NCI-H446 treated with DMSO at 0.1 percent for 48 hours (cell line): ENCODE results near the gene SCGB3A1.

Experiments used
- DNase-seq: peaks from one replicate; lab custom pipeline; 2025; lab: John Stamatoyannopoulos, UW

Gene SCGB3A1, protein sequence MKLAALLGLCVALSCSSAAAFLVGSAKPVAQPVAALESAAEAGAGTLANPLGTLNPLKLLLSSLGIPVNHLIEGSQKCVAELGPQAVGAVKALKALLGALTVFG

DNA sequence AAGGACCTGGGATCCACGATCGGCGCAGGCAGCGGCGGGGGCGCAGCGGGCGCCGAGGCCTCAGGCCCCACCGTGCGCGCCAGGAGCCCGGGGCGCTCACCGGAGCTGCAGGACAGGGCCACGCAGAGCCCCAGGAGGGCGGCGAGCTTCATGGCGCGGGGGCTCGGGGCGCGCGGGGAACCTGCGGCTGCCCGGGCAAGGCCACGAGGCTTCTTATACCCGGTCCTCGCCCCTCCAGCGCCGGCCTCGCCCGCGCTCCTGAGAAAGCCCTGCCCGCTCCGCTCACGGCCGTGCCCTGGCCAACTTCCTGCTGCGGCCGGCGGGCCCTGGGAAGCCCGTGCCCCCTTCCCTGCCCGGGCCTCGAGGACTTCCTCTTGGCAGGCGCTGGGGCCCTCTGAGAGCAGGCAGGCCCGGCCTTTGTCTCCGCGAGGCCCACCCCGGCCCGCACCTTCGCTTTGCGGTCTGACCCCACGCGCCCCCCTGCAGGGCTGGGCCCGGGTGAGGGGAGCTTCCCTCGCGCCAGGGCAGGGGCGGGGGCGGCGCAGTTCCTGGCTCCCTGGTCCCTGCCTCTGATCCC, at the start of gene SCGB3A1:
TSS of gene SCGB3A1 (minus strand) at position 189 of the 577 bp plus-strand sequence. CDS start at position 152, 37 bp downstream.
- no peak for DNase-seq

DNA sequence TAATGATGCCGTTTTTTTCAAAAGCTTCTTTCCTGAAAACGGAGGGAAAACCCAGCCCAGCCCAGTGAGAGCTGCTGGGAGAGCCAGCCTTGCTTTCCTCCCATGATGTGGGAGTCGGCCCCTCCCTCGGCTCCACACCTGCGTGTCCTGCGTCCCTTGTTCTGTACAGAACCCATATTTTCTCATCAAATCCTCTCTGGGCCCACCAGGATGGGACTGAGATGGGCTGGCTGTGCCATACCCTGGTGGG, 49.2 kb upstream of the SCGB3A1 start:
- DNase-seq: no peak

DNA sequence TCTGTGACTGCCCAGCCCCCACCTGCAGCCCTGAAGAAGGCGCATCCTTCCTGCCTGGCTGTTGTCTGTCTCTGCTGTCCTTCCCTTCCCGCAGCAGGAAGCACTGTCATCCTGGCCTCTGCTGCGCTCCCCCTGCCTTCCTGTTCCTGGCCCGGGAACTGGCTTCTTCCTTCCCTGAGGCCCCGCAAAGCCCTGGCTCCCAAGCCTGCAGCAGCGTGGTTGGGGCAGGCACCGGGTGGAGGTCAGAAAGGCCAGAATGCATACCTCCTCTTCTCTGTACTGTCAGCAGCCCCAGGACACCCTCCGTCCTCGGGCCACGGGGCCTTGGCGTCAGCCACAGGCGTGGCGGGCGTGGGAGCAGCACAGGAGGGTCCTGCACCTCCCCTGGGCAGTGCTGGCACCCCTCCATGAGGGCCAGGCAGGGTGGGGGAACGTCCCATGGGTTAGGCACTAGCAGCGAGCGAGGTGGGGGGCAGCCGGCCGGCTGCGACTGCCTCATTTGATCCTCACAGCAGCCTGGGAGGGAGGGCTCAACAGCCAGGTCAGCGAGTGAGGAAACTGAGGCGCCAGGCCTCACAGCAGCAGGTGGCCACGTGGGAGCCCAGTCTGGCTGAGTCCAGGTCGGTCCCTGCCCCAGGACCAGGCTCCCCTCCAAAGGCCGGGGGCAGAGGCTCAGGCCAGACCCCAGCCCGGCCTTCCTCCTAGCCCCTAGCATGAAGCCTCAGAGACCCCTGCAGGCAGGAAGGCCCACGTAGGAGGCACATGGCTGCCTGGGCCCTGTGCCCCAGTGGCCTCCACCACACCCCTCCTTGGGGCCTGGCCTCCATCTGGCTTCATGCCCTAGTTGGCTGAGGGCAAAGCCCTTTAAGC, 48.7 kb upstream of the SCGB3A1 start:
- DNase-seq: no peak

DNA sequence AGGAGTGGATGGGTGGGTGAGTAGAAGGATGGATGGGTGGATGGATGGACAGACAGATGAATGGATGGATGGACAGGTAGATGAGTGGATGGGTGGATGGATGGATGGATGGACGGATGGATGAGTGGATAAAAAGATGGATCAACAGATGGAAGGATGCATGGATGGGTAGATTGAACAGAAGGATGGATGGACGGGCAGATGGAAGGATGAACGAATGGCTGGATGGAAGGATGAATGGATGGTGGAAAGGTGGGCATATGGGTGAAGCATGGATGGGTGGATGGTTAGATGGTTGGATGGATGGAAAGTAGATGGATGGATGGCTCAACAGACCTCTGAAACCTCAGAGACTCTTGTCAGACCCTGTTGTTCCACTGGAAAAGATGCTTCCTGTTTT, 48.0 kb upstream of the SCGB3A1 start:
- DNase-seq: no peak

DNA sequence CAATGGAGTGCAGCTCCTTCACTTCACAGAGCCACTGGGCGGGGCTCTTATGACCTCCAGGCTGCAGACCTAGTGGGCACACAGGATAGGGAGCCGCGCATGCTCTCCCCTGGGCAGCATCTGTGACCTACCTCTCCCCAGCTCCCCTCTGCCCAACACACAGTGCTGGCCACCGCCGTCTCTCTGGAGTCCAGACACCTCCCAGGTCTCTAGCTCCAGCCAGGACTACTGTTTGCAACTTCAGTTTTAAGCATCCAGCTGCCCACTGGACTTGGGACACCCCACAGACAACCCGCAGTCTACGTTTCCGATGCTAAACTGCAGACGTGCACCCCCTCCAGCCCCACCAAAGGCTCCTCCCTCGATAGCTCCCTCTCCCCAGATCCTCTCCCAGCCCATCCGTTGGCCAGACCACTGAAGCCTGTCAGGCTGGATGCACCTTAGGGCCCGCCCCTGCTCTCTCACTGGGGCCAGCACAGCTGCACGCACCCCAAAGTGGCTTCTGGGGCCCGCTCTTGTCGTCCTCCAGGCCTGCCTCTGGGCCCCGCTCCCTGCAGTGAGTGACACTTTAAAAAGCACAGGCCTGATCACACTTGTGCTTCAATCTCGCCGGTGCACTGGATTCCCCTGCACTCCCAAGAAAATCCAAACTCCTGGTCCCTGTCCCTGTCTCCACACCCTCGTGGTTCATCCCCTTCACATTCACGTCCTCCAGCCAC, 46.8 kb upstream of the SCGB3A1 start:
- DNase-seq: no peak

DNA sequence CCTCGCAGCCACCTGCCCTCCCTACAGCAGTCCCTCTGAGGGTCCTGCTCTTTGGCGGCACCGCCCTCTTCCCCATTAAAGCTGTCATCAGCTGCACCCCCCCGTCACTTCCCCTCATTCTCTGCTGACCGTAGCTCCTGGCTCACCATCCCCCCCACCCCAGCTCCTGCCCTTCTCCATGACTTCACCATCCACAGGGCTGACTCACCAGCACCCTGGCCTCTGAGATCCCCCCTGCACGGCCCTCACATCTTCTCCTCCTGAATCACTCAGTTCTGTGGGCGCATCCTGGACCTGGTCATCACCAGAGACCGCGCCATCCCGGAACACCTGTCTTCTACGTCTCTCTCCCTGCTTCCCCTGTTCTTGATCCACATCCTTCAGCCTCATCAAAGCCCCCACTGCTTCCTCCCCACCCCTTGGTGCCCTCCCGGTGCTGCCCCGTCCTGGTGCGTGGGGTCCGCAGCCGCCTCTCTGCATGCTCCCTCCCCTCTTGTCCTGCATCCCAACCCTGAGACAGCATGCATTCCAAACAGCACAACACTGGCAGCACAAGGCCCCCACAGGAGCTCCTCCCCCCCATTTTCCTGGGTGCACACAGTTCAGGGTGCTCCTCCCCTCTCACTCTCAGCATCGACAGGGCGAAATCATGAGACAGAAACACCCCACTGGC, 45.2 kb upstream of the SCGB3A1 start:
- DNase-seq: no peak

DNA sequence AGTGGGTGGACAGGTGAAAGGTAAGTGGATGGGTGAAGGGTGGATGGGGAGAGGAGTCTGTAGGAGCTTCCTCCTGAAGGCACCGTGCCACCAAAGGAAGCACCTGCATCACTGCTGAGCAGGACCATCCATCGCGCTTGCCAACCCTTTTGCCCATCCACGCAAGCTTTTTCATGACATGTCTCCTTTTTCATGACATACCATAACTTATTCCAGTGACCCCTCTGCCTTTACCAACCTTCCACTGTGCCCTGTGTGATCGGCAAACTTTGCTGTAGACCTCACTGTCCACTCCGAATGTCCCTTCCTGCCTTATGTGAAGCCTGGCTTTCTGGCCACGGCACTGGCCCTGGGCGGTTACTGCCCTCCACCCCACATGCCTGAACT, 44.7 kb upstream of the SCGB3A1 start:
- DNase-seq: no peak

DNA sequence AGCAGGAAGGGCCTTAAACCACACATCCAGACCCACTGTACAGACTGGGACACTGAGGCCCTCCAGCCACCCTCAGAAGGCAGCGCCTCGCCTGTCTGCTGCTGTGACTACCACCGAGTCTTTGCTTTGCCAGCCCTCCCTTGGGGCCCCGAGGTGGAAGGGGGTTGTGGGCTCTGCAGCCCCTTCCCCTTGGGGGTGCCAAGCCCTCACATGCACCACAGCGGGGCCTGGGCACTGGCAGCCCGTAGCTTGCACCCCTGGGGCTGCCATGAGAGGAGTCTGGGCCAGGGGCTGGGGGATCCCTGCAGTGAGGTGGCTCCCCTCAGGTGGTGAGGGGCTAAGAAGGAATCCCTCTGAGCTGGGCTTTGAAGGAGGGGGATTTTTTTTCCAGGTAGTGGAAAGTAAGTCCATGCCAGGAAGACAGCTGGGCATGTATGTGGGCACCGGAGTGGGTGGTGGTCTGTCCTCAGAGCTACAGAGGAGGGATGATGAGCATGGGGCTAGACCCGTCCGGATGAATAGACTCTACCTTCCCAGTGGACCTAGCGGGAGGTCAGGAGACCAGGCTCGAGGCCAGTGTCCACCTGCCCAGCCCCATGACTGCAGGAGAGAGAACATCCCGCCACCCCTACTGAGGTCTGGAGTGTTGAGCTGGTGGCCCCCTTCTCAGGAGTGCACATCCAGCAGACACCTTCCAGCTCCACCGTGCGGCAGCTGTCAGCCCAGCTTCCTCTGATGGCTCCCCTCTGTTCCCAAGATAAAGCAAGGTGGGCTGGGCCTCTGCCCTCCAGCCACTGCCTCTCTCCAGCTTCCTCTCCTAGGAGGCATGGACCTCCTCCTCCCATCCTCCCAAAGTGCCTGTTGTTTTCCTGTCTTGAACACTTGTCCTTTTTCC, 42.2 kb upstream of the SCGB3A1 start:
- no peak for DNase-seq

DNA sequence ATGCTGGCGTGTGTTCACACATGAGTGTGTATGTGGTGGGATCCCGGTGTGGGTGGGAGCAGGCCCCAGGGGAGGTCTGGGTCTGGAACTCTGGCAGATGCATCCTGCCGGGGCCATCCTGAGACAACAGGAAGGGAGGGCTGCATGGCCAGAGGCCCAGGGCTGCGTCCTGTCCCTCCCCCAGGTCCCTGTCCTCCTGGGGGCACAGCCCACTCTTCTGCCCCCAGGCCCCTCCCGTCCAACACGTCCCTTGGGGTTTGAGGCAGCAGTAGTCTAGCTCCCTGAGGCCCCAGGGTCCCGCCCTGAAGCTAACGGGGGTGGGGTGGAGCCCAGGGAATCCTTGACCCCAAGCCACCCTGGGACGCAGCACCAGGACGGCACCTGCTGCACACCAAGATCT, 41.5 kb upstream of the SCGB3A1 start:
- DNase-seq: no peak

DNA sequence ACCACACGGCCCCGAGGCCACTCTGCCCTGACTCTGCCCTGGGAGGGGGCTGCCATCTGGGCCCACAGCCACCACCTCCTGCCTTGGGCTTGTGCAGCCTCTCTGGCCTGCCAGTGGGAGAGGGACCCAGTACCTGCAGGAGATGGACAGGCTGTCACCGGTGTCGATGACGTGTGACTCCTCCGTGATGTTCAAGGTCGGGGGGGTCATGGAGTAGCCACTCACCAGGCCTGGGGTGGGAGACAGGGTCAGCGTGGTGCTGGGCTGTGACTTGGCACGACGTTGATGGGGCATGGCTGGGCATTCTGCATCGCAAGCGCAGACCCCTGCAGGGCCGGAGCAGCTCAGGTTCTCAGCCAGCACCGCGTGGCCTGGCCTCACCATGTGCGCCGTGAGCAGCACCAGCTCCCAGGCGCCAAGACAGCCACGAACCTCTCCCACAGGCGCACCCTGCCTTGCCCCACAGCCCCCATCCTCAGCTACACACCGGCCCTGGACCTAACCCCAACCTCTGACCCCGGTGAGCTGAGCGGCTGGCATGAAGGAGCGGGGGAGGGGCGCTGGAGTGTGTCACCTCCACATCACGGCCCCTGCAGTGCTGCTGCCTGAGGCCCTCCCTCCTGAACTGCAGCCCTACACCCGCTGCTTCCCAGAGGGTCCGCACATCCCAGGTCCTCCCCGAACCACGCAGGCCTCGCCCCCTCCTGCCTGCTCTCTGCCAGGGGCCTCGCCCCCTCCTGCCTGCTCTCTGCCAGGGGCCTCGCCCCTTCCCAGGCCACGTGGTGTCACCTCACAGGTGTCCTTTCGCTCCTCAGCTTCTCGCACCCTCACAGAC, 40.5 kb upstream of the SCGB3A1 start:
- peak; percentile 67 for DNase-seq

DNA sequence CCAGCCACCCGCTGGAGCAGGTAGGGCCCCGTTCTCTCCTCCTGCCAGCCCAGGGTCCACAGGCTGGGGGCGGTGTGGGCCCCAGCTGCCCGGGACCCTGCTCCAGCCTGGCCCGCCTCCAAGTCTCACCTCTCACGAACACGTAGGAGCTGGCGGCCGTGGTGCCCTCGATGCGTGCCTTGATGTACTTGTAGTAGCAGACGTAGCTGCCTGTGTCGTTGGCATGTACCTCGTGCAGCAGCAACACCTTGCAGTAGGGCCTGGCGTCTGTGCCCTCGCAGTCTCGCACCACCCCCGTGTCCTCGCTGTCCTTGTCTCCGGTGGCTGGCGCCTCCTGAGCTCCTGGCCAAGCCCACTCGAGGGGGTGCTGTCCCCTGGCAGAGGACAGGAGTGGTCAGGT, 39.1 kb upstream of the SCGB3A1 start:
- DNase-seq: no peak

DNA sequence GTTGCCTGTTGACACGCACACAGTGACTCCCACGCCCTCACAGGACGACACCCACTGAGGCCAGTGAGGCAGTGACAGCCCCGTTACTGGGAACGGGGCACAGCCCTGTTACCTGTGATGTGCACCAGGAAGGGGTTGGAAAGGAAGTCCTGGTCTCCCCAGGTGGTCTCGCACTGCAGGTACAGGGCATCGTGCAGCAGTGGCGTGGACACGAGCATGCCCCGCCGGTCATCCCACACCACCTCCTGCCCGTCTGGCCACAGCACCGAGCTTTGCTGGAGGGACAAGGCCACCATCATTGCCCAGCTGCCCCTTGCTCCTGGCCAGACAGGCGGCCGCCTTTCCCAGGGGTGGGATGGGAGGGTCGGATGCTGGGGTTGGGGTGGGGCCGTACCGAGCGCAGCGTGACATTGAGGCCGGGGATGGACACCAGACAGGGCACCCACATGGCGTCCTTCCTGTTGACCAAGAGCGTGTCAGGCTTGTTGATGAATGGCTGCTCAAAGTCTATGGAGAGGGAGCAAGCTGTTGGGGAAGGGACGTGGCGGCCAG, 38.6 kb upstream of the SCGB3A1 start:
- DNase-seq: no peak

DNA sequence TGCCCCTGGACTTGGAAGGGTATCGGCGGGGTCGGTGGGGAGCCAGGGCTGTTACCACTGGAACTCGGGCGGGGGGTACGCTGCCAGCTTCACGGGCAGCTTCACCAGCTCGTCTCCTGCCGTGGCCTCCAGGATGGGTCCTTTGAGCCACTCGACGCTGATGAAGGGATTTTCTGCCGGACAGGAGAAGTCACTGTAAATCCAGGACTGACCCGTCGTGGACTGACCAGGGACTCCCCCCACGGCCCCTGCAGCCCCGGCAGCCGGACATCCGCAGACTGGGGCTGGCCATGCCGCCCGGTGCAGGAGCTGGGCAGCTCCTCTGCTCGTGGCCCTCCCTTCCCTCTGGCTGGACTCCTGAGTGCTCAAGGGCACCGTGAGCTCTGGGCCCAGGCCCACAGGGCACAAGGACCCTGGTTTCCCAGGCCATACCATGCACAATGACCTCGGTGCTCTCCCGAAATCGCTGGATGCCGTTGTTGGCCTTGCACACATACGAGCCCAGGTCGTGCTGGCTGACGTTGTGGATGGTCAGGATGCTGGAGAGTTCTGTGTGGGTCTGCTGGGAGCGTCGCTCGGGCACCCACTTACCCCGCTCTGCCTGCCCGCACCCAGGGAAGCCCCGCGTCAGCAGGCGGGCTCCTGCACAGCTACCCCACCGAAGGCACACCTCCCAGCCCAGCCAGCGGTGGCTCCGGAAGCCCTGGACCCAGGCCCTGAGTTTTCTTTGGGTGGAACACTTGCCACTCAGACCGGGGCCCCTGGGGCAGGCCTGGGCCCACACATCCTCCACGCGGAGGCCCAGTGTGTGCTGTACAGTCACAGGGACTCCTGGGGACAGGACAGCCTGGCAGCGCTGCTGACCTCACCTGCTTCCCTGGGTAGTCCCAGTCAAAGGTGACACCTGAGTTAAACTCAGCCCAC, 37.8 kb upstream of the SCGB3A1 start:
- DNase-seq: no peak

DNA sequence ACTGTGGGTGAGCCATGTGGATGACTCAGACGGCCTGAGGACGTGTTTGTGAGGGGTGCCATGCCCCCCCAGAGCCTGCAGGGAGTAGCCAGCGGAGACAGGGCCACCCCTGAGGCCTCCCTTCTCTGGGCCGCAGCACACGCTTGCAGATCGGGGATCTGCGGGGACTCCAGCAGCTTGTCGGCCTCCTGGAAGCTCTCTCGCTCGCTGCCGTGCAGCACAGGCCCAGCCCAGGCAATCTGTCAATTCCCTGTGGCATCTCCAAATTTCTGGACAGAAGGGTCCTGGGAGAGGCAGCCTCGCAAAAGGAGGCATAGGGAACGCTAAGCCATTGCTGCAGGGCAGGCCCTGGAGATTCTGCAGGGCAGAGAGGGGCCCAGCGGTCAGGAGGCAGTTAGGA, 36.9 kb upstream of the SCGB3A1 start:
- no peak for DNase-seq

DNA sequence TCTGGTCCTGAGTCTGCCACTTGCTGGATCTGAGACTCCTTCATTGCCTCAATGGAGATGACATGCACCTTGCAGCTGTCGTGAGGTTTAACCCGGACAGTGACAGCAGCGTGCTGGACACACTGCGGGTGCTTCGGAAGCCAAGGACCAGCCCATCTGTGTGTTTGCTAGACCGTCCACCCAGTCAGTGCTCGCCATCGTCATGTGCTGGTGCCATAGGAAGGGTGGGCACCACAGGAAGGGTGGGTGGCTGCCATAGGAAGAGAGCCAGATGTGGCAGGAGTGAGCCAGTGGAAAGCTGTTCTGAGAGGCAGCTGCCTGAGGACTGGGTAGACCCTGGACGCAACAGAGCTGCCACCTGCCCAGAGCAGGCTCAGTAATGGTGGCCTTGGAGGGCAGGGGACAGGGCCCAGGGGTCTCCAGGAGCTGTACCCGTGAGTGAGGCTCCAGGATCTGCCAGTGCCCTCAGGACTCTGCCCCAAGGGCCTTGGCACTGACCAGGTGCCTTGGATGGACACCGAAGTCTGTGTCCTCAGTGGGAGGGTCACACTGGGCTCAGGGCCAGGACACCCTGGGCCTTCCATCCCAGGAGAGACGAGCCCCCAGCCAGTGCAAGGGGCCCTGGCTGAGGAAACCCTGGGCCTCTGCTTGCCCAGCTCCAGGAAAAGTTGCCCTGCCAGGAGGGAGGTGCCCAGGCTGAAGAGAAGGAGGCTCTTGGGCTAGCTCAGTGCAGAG, 36.3 kb upstream of the SCGB3A1 start:
- no peak for DNase-seq

DNA sequence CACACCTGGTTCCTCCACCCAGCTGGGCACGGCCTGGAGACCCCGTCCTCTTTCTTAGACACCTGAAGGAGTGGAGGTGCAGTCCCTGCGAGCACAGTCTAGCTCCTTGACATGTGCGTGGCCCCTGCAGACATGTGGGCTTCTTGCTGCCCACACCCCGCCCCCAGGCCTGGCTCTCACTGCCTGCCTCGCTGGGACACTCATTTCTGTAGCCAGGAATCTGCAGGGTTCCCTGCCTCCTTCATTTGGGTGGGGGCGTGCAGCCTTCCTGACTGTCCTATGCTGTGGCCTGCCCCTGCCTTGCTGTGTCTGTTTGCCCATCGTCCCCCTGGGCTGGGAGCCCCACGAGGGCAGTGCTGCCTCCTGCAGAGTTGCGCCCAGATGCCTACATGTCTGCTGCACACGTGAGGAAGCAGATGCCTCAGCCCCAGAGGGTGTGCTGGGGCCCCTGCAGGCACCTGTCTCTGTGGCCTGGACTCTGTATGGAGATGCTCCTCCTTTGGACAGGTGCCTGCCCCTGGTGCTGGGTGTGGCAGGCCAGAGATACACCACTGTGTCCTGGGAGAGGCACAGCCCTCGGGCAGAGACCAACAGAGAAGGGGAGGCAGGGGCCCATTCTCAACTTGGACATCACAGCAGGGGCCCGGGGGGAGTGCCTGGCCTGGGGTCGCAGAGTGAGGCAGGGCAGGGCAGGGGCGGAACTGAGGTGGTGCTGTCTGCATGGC, 35.5 kb upstream of the SCGB3A1 start:
- DNase-seq: no peak

DNA sequence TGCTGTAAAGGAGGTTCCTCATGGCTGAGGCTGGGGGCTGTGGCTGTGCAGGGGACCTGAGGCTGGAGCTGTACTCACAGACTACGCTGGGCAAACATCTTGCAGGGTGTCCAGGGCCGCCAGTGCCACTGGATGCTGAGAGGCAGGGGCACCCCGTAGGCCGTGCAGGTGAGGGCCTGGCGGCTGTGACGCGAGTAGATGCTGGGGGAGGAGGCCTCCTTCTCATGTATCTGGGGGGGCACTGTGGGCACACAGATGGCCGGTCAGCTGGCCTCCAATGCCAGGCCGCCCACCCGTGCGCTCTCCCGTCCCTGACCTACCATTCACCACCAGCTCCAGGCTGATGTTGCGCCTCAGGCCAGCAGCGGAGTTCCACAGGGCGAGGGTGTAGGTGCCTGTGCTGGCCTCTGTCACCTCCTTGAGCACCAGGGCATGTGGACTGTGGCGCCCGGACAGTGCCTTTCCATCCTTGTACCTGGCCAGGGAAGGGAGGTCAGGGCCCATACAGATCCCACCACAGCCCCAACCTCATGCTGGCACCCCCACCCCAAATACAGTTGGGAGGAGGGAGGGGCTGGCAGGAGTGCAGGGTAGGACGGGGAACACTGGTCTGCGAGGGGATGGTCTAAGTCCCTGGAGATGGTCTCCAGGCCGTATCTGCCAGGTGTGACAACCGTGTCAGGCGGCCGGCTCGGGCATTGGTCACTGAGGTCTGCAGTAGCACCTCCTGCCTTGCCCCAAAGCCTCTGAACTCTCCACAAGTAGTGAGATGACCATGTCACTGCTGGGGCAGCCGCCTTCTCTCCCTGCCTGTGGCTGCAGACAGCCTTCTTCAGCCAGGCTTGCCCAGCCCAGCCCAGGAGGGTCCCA, 34.7 kb upstream of the SCGB3A1 start:
- DNase-seq: no peak
